Endothelial cell of umbilical vein (primary cell): ENCODE measurements around the gene CAPN5. TPM values are rescaled to one million over a fixed set of nuclear protein-coding genes. Genes with fewer than 3 reads are reported as not detected.

Experiments
- BruUV-seq: library from RNA; stranded (reverse); fragments of 400-500 nt; replicated peaks from 2 replicates; lab custom pipeline; 2021; lab: Mats Ljungman, UMichigan
- CTCF ChIA-PET: fragments of 300-600, 350-600 bp; sonication (Branson Sonifier 250); formaldehyde crosslinking; loops from one replicate; lab custom pipeline; 2021; ENCODE audit warnings: antibody characterized with exemption, inconsistent platforms; lab: Charles Lee
- POLR2A ChIA-PET: fragments of 300-600, 350-600 bp; sonication (Branson Sonifier 250); formaldehyde crosslinking; loops from one replicate; lab custom pipeline; 2021; ENCODE audit warnings: antibody characterized with exemption, inconsistent platforms; lab: Charles Lee
- DNase-seq: peaks from one replicate; pipeline ENCODE4 v3.0.0-alpha.2; 2011; ENCODE audit warnings: low read depth, low spot score
- FAIRE-seq: peaks from 2 replicates; lab custom pipeline; 2011; peaks lifted over from hg19 to GRCh38; lab: Jason Lieb, UNC
- H2AFZ ChIP-seq: 2 replicates; pipeline ENCODE4 v1.6.0; 2012; ENCODE audit warnings: low read depth, low read length, control low read depth, inconsistent platforms
- H3K27ac ChIP-seq: 2 replicates; pipeline ENCODE4 v1.5.1; 2011; ENCODE audit warnings: low read depth, mild to moderate bottlenecking, control low read depth, low read length, moderate library complexity; ENCODE audit not compliant: insufficient read depth
- H3K27me3 ChIP-seq, 2 experiments: 2 replicates each; pipeline versions ENCODE4 v1.6.0 to v1.6.1; 2011; ENCODE audit warnings: low read length in 2 of 2, mixed read lengths in 1 of 2; ENCODE audit not compliant: control insufficient read depth in 2 of 2, insufficient read depth in 2 of 2
- H3K36me3 ChIP-seq, 2 experiments: 2 replicates in 1 of 2; 3 replicates in 1 of 2; pipeline ENCODE4 v1.5.1; 2011; ENCODE audit warnings: low read length in 2 of 2, mild to moderate bottlenecking in 1 of 2, moderate library complexity in 1 of 2; ENCODE audit not compliant: control insufficient read depth in 2 of 2, insufficient read depth in 2 of 2; ENCODE audit errors: extremely low read depth in 1 of 2
- H3K4me1 ChIP-seq: 3 replicates; pipeline ENCODE4 v1.5.1; 2011; ENCODE audit warnings: mild to moderate bottlenecking, low read length; ENCODE audit not compliant: control insufficient read depth, insufficient read depth; ENCODE audit errors: extremely low read depth
- H3K4me2 ChIP-seq: 2 replicates; pipeline ENCODE4 v1.6.1; 2011; ENCODE audit warnings: low read length, control low read depth, mixed read lengths; ENCODE audit not compliant: insufficient read depth
- H3K4me3 ChIP-seq, 3 experiments: fragments of 200-600 bp in 1 of 3; sonication (generic), shearing (Covaris generic) in 1 of 3; replicated peaks in 1 of 3; 2 replicates each; pipeline ENCODE4 v1.5.1; 2011 to 2016; ENCODE audit warnings: control low read depth in 3 of 3, low read length in 3 of 3, mild to moderate bottlenecking in 2 of 3, inconsistent platforms in 1 of 3, low read depth in 1 of 3, moderate library complexity in 1 of 3; ENCODE audit not compliant: insufficient read depth in 1 of 3
- H3K79me2 ChIP-seq: 2 replicates; pipeline ENCODE4 v1.6.0; 2012; ENCODE audit warnings: low read length, inconsistent platforms; ENCODE audit not compliant: control insufficient read depth, insufficient read depth
- H3K9ac ChIP-seq: replicated peaks from 2 replicates; pipeline ENCODE3; 2011; ENCODE audit warnings: low read length, control low read depth; ENCODE audit not compliant: insufficient read depth; ENCODE audit errors: extremely low read depth
- H3K9me1 ChIP-seq: replicated peaks from 3 replicates; pipeline ENCODE4 v1.6.0; 2011; ENCODE audit warnings: mild to moderate bottlenecking, low read length; ENCODE audit not compliant: control insufficient read depth, insufficient read depth; ENCODE audit errors: extremely low read depth
- H3K9me3 ChIP-seq: replicated peaks from 2 replicates; pipeline ENCODE4 v1.5.1; 2012; ENCODE audit warnings: low read length, inconsistent platforms; ENCODE audit not compliant: control insufficient read depth, insufficient read depth
- H4K20me1 ChIP-seq: replicated peaks from 2 replicates; pipeline ENCODE3; 2011; ENCODE audit warnings: mild to moderate bottlenecking, low read length; ENCODE audit not compliant: control insufficient read depth, insufficient read depth; ENCODE audit errors: extremely low read depth
- JUN ChIP-seq: IDR thresholded peaks from 2 replicates; pipeline ENCODE4 v1.6.1; 2011; ENCODE audit warnings: borderline replicate concordance, low read depth; ENCODE audit not compliant: insufficient read length, insufficient read depth
- MYC ChIP-seq: IDR thresholded peaks from one replicate; pipeline ENCODE4 v1.6.1; 2011; ENCODE audit warnings: mild to moderate bottlenecking, low read depth, low read length
- POLR2A ChIP-seq: IDR thresholded peaks from 2 replicates; pipeline ENCODE4 v1.6.1; 2012; ENCODE audit warnings: low read depth, mild to moderate bottlenecking, control low read depth, low read length
- POLR2AphosphoS5 ChIP-seq: IDR thresholded peaks from 2 replicates; pipeline ENCODE4 v1.6.1; 2012; ENCODE audit warnings: low read depth, mild to moderate bottlenecking, control low read depth, low read length, moderate library complexity; ENCODE audit not compliant: insufficient read depth
- dilution Hi-C: fragments of 300-500 bp; cut with MboI; formaldehyde crosslinking; loops from one replicate; pipeline ENCODE4 v1.15.0; 2019; ENCODE audit warnings: low sequenced_read_pairs; ENCODE audit not compliant: extremely low pct_ligation_motif_present
- intact Hi-C: fragments of 100-400 bp; cut with micrococcal nuclease; formaldehyde crosslinking; loops from one replicate; pipeline ENCODE4 v1.10.0; 2022
- polyA plus RNA-seq, 4 experiments: library from polyadenylated mRNA; depleted of rRNA in 3 of 4; stranded (reverse) in 3 of 4; unstranded in 1 of 4; fragments of >200 nt; gene quantifications; 2 replicates each; pipeline versions ENCODE4 v1.2.1 to v1.2.3, GENCODE V29; 2011 to 2012; ENCODE audit warnings: missing spikeins in 1 of 4
- total RNA-seq: library from RNA; stranded (reverse); gene quantifications from 2 replicates; pipeline ENCODE4 v1.2.3, GENCODE V29; 2021
- TF ChIP-seq, protein P1 (sequence below), 2 donors: IDR thresholded peaks; 1 replicate in 1 of 2; 2 replicates in 1 of 2; pipeline ENCODE4 v1.5.1; 2011; ENCODE audit warnings: low read length in 2 of 2, mild to moderate bottlenecking in 2 of 2, moderate library complexity in 2 of 2, control low read depth in 1 of 2, inconsistent platforms in 1 of 2, low read depth in 1 of 2; ENCODE audit not compliant: insufficient read depth in 1 of 2; ENCODE audit errors: extremely low read depth in 1 of 2

Gene CAPN5
- total and polyA plus RNA-seq, 2 donors (not counting 3 experiments of a cell fraction or from before 2014, with no cell fraction given), result 15.0 to 17.0 TPM

DNA sequence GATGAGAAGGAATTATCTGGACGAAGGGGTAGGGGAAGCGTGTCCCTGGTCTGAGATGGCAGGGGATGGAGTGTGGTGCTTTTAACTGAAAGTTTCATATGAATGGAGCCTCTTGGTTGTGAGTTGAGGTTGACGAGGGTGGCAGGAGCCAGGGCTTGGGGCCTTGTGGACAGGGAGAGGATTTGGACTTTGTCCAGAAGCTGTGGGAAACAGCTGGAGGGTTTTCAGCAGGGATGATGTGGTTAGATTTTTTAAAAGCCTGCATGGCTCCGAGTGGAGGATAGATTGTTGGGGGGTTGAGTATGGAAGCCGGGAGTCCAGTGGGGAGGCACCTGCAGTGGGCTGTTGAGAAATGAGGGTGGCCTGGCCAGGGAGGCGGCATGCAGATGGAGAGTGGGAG, 86.1 kb downstream of the CAPN5 start:
- Histone ChIP-seq H4K20me1 (no peaks in the 10 kb centered on the region), H3K9me3 (no peaks in the 10 kb centered on the region), H3K79me2 (no peaks in the 10 kb centered on the region), H3K4me3 (no peak overlapping the region), H3K9me1 (no peaks in the 10 kb centered on the region), H3K4me1 (no peaks in the 10 kb centered on the region), H3K9ac (no peak overlapping the region), H3K4me2 (no peak overlapping the region), H3K36me3 (no peaks in the 10 kb centered on the region), H3K27ac (no peak overlapping the region), H3K27me3 (peaks cover 0 to 5% of the 10 kb centered on the region in 2 experiments), H2AFZ (no peak overlapping the region)
- POLR2A ChIA-PET, result no interaction called here
- TF ChIP-seq POLR2AphosphoS5 (no peak), POLR2A (no peak), JUN (no peak), MYC (no peak)
- TF ChIP-seq, protein P1, sequence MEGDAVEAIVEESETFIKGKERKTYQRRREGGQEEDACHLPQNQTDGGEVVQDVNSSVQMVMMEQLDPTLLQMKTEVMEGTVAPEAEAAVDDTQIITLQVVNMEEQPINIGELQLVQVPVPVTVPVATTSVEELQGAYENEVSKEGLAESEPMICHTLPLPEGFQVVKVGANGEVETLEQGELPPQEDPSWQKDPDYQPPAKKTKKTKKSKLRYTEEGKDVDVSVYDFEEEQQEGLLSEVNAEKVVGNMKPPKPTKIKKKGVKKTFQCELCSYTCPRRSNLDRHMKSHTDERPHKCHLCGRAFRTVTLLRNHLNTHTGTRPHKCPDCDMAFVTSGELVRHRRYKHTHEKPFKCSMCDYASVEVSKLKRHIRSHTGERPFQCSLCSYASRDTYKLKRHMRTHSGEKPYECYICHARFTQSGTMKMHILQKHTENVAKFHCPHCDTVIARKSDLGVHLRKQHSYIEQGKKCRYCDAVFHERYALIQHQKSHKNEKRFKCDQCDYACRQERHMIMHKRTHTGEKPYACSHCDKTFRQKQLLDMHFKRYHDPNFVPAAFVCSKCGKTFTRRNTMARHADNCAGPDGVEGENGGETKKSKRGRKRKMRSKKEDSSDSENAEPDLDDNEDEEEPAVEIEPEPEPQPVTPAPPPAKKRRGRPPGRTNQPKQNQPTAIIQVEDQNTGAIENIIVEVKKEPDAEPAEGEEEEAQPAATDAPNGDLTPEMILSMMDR (IDR thresholded peaks at IDR 0.05; ENCODE audit: extremely low read depth in 1 of 2, insufficient read depth in 1 of 2, low read depth in 1 of 2, low read length in 2 of 2), result no peak
- DNase-seq (no peak), FAIRE-seq (no peak)
- CTCF ChIA-PET, result interaction anchor here (2.1 kb wide), 1 partner anchor 26 kb away, joined by 9 read pairs; no protein-coding TSS in a partner anchor
- intact Hi-C loops, result no loop called here
- no TSS peak for BruUV-seq
- dilution Hi-C loops, result no loop called here
